OCI-LY7 (cell line): Measurements from ENCODE around the gene SLC39A6. TPM values are rescaled to one million over a fixed set of nuclear protein-coding genes. Genes with fewer than 3 reads are reported as not detected.

Experiments
- BruUV-seq: library from RNA; stranded (reverse); fragments of 400-500 nt; replicated peaks from 2 replicates; lab custom pipeline; 2021; lab: Mats Ljungman, UMichigan
- CTCF ChIA-PET: fragments of 300-600 bp; sonication (Branson Sonifier 250); formaldehyde crosslinking; loops from one replicate; lab custom pipeline; 2022; ENCODE audit warnings: antibody characterized with exemption; ENCODE audit not compliant: unreplicated experiment; lab: Charles Lee
- POLR2A ChIA-PET: fragments of 300-600 bp; sonication (Branson Sonifier 250); formaldehyde crosslinking; loops from one replicate; lab custom pipeline; 2022; ENCODE audit warnings: antibody characterized with exemption; lab: Charles Lee
- DNase-seq: peaks from one replicate; pipeline ENCODE4 v3.0.0-alpha.2; 2015; ENCODE audit warnings: low spot score
- H2AFZ ChIP-seq: fragments of 200-600 bp; sonication (generic), shearing (Covaris generic); 2 replicates; pipeline ENCODE4 v1.6.1; 2014; ENCODE audit warnings: mild to moderate bottlenecking, antibody characterized with exemption, low read length, moderate library complexity
- H3K27ac ChIP-seq: fragments of 200-600 bp; sonication (generic); 2 replicates; pipeline ENCODE4 v1.5.1; 2014; ENCODE audit warnings: mixed run types, low read depth, mild to moderate bottlenecking, moderate library complexity, low read length, inconsistent platforms; ENCODE audit not compliant: poor library complexity, severe bottlenecking
- H3K36me3 ChIP-seq: fragments of 200-600 bp; sonication (generic); 2 replicates; pipeline ENCODE4 v1.6.1; 2014; ENCODE audit warnings: mild to moderate bottlenecking, antibody characterized with exemption, low read length, moderate library complexity, mixed read lengths; ENCODE audit not compliant: insufficient read depth
- H3K4me1 ChIP-seq: fragments of 200-600 bp; sonication (generic); 2 replicates; pipeline ENCODE4 v1.5.1; 2014; ENCODE audit warnings: mild to moderate bottlenecking, low read length; ENCODE audit not compliant: insufficient read depth, poor library complexity, severe bottlenecking
- H3K4me2 ChIP-seq: fragments of 200-600 bp; sonication (generic); 2 replicates; pipeline ENCODE4 v1.6.1; 2014; ENCODE audit warnings: mild to moderate bottlenecking, low read length
- H3K4me3 ChIP-seq: fragments of 200-600 bp; sonication (generic); 2 replicates; pipeline ENCODE4 v1.5.1; 2014; ENCODE audit warnings: mild to moderate bottlenecking, low read depth, low read length; ENCODE audit not compliant: poor library complexity, severe bottlenecking
- H3K79me2 ChIP-seq: fragments of 200-600 bp; sonication (generic); 2 replicates; pipeline ENCODE4 v1.6.1; 2016; ENCODE audit warnings: low read depth, mild to moderate bottlenecking, low read length, moderate library complexity, mixed read lengths; ENCODE audit not compliant: insufficient read depth
- H3K9me2 ChIP-seq: fragments of 200-600 bp; sonication (generic); 2 replicates; pipeline ENCODE4 v1.6.1; 2016; ENCODE audit warnings: mild to moderate bottlenecking, low read length, mixed read lengths; ENCODE audit not compliant: insufficient read depth
- H3K9me3 ChIP-seq: fragments of 200-600 bp; sonication (generic); 2 replicates; pipeline ENCODE4 v1.6.1; 2014; ENCODE audit warnings: mild to moderate bottlenecking, mixed run types, low read length, mixed read lengths
- H4K20me1 ChIP-seq: fragments of 200-600 bp; sonication (generic); 2 replicates; pipeline ENCODE4 v1.6.1; 2014; ENCODE audit warnings: mild to moderate bottlenecking, antibody characterized with exemption, low read length, moderate library complexity, mixed read lengths; ENCODE audit not compliant: insufficient read depth
- CTCF ChIP-seq: fragments of 200-600 bp; sonication (generic); conservative IDR thresholded peaks from 2 replicates; pipeline ENCODE4 v1.5.1; 2014; ENCODE audit warnings: mild to moderate bottlenecking, antibody characterized with exemption, low read length, moderate library complexity, mixed read lengths
- EZH2phosphoT487 ChIP-seq: fragments of 200-600 bp; sonication (generic); IDR thresholded peaks from 2 replicates; pipeline ENCODE4 v1.6.1; 2018; ENCODE audit warnings: low read depth, borderline replicate concordance, mild to moderate bottlenecking, mixed run types, antibody characterized with exemption, low read length, moderate library complexity, mixed read lengths
- intact Hi-C: fragments of 100-400 bp; cut with micrococcal nuclease; formaldehyde crosslinking; loops from one replicate; pipeline ENCODE4 v1.10.0; 2022; ENCODE audit not compliant: unreplicated experiment
- total RNA-seq, 2 experiments: library from RNA; depleted of rRNA in 1 of 2; stranded (reverse); fragments of >200 nt in 1 of 2; shearing (Covaris generic) in 1 of 2; gene quantifications; 2 replicates each; pipeline ENCODE4 v1.2.3, GENCODE V29; 2014 to 2022

Gene SLC39A6
- total RNA-seq, 2 experiments from 2014 or later = 11.2 to 14.7 TPM

- H3K4me3 ChIP-seq = peak overlapping the region; percentile 97
- CTCF ChIA-PET = no interaction called here
- H3K9me3 ChIP-seq = no peaks in the 10 kb centered on the region
- TF ChIP-seq EZH2phosphoT487 (no peak), CTCF (no peak)
- H2AFZ ChIP-seq = no peak overlapping the region
- H3K4me1 ChIP-seq = peaks cover 21% of the 10 kb centered on the region
- H4K20me1 ChIP-seq = no peaks in the 10 kb centered on the region
- no peaks in the 10 kb centered on the region for H3K9me2 ChIP-seq
- H3K27ac ChIP-seq = no peak overlapping the region
- peaks cover 20% of the 10 kb centered on the region for H3K36me3 ChIP-seq
- POLR2A ChIA-PET = interaction anchor here (1.0 to 1.4 kb wide), 2 partner anchors 22 to 62 kb away, joined by 4 to 6 read pairs; no protein-coding TSS in a partner anchor
- peaks cover 50% of the 10 kb centered on the region for H3K79me2 ChIP-seq
- peak overlapping the region; percentile 99 for H3K4me2 ChIP-seq
- intact Hi-C loops = no loop called here
- no peak for DNase-seq
- BruUV-seq = no TSS peak
Observed at GRCh38 chr18:36127836-36128529, 1.2 kb downstream of the SLC39A6 start.

- DNase-seq = no peak
- BruUV-seq = no TSS peak
- Histone ChIP-seq H3K9me2 (no peaks in the 10 kb centered on the region), H3K4me3 (no peak overlapping the region), H3K4me1 (peaks cover 15% of the 10 kb centered on the region), H3K9me3 (no peaks in the 10 kb centered on the region), H3K4me2 (no peak overlapping the region), H2AFZ (no peak overlapping the region), H3K79me2 (peaks cover 37% of the 10 kb centered on the region), H3K36me3 (peaks cover 32% of the 10 kb centered on the region), H4K20me1 (no peaks in the 10 kb centered on the region), H3K27ac (no peak overlapping the region)
- intact Hi-C loops = no loop called here
- POLR2A ChIA-PET = interaction anchor here (0.6 kb wide), 1 partner anchor 149 kb away, joined by 3 read pairs; no protein-coding TSS in a partner anchor
- TF ChIP-seq CTCF = no peak
- no peak for TF ChIP-seq EZH2phosphoT487
- CTCF ChIA-PET = no interaction called here
Observed at GRCh38 chr18:36126668-36127067, 2.5 kb downstream of the SLC39A6 start.

GRCh38 chr18:36124841-36125240 is 4.3 kb downstream of the SLC39A6 start:
- DNase-seq = no peak
- no peaks in the 10 kb centered on the region for H3K9me2 ChIP-seq
- no TSS peak for BruUV-seq
- TF ChIP-seq EZH2phosphoT487 (no peak), CTCF (no peak)
- ChIA-PET CTCF (no interaction called here), POLR2A (interaction anchor here (0.6 kb wide), 1 partner anchor 22 kb away, joined by 4 read pairs; no protein-coding TSS in a partner anchor)
- peaks cover 43% of the 10 kb centered on the region for H3K36me3 ChIP-seq
- intact Hi-C loops = no loop called here
- no peaks in the 10 kb centered on the region for H3K9me3 ChIP-seq
- no peak overlapping the region for H2AFZ ChIP-seq
- peaks cover 19% of the 10 kb centered on the region; the same call in 1 of the 2 replicates for H3K79me2 ChIP-seq
- no peaks in the 10 kb centered on the region for H4K20me1 ChIP-seq
- H3K4me1 ChIP-seq = peaks cover 8% of the 10 kb centered on the region
- no peak overlapping the region for H3K4me3 ChIP-seq
- no peak overlapping the region for H3K27ac ChIP-seq
- no peak overlapping the region for H3K4me2 ChIP-seq
